SK-N-MC (cell line): ENCODE results near the gene DOCK4.

Source experiments
- EZH2 ChIP-seq: fragments of 200-600 bp; sonication (generic); IDR thresholded peaks from one replicate; pipeline ENCODE4 v1.6.1; 2017; ENCODE audit warnings: antibody characterized with exemption
- POLR2AphosphoS5 ChIP-seq: IDR thresholded peaks from 2 replicates; pipeline ENCODE4 v1.6.1; 2012; ENCODE audit warnings: mild to moderate bottlenecking, low read depth, low read length, borderline replicate concordance

DNA sequence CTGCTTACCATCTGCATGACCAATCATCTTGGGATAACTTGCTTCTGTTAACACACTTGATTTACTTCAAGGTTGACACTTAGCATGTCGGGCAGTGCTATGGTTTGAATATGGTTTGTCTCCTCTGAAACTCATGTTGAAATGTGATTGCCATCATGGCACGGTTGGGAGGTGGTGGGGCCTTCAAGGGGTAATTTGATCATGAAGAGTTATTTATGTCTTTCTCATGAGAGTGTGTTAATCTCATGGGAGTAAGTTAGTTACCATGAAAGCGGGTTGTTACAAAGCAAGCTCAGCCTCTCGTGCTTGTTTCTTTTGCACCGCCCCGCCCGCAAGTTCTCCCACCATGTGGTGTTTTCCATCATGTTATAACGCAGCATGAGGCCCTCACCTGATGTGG lies 163.6 kb downstream of the DOCK4 start:
- TF ChIP-seq POLR2AphosphoS5 (no peak), EZH2 (no peak)
